SK-N-SH (cell line): Measurements from ENCODE around the gene NEK5. TPM values are rescaled to one million over a fixed set of nuclear protein-coding genes. Genes with fewer than 3 reads are reported as not detected.

Experiments used
- CTCF ChIA-PET: fragments of 300-600, 350-600 bp; formaldehyde crosslinking; extraction: SDS; loops from one replicate; lab custom pipeline; 2021; lab: Yijun Ruan, JAX
- POLR2A ChIA-PET: fragments of 350-600 bp; sonication (Branson Sonifier 250); formaldehyde crosslinking; extraction: SDS; loops from one replicate; lab custom pipeline; 2020; ENCODE audit warnings: antibody characterized with exemption, inconsistent platforms; lab: Yijun Ruan, JAX
- DNase-seq: peaks from one replicate; pipeline ENCODE4 v3.0.0; 2012
- H2AFZ ChIP-seq: fragments of 200-600 bp; sonication (generic); 2 replicates; pipeline ENCODE4 v1.8.1; 2016; ENCODE audit warnings: antibody characterized with exemption, mild to moderate bottlenecking, low read depth
- H3F3A ChIP-seq: fragments of 200-600 bp; sonication (generic); replicated peaks from 2 replicates; pipeline ENCODE3; 2016; ENCODE audit warnings: antibody characterized with exemption, mild to moderate bottlenecking; ENCODE audit not compliant: insufficient read depth
- H3K27ac ChIP-seq, 2 experiments: fragments of 200-500 bp in 1 of 2; fragments of 200-600 bp in 1 of 2; sonication (Bioruptor generic) in 1 of 2; sonication (generic), shearing (Covaris generic) in 1 of 2; 2 replicates each; pipeline versions ENCODE4 v1.5.1 to v1.6.1; 2014 to 2016; ENCODE audit warnings: low read depth in 2 of 2, inconsistent platforms in 1 of 2, low read length in 1 of 2, mild to moderate bottlenecking in 1 of 2, mixed read lengths in 1 of 2
- H3K27me3 ChIP-seq: fragments of 200-600 bp; sonication (generic), shearing (Covaris generic); 2 replicates; pipeline ENCODE4 v1.6.1; 2016; ENCODE audit warnings: mixed run types; ENCODE audit not compliant: insufficient read depth
- H3K36me3 ChIP-seq, 2 experiments: fragments of 200-500 bp in 1 of 2; fragments of 200-600 bp in 1 of 2; sonication (Bioruptor generic) in 1 of 2; sonication (generic) in 1 of 2; replicated peaks in 1 of 2; 2 replicates each; pipeline versions ENCODE3 to v1.5.1; 2014 to 2016; ENCODE audit warnings: low read length in 1 of 2, mild to moderate bottlenecking in 1 of 2; ENCODE audit not compliant: insufficient read depth in 2 of 2, control insufficient read depth in 1 of 2
- H3K4me1 ChIP-seq, 2 experiments: fragments of 200-500 bp in 1 of 2; fragments of 200-600 bp in 1 of 2; sonication (Bioruptor generic) in 1 of 2; sonication (generic), shearing (Covaris generic) in 1 of 2; 2 replicates each; pipeline versions ENCODE4 v1.5.1 to v1.6.1; 2014 to 2016; ENCODE audit warnings: low read depth in 1 of 2, low read length in 1 of 2, mixed run types in 1 of 2; ENCODE audit not compliant: insufficient read depth in 2 of 2, control insufficient read depth in 1 of 2
- H3K4me2 ChIP-seq: fragments of 200-600 bp; sonication (generic), shearing (Covaris generic); 2 replicates; pipeline ENCODE4 v1.6.1; 2017; ENCODE audit warnings: mixed run types
- H3K4me3 ChIP-seq, 2 experiments: fragments of 200-500 bp in 1 of 2; fragments of 200-600 bp in 1 of 2; sonication (Bioruptor generic) in 1 of 2; sonication (generic), shearing (Covaris generic) in 1 of 2; 2 replicates each; pipeline versions ENCODE4 v1.5.1 to v1.8.1; 2014 to 2016; ENCODE audit warnings: low read depth in 2 of 2, inconsistent platforms in 1 of 2, low read length in 1 of 2, mild to moderate bottlenecking in 1 of 2, mixed read lengths in 1 of 2, moderate library complexity in 1 of 2
- H3K79me2 ChIP-seq: fragments of 200-600 bp; sonication (generic); 2 replicates; pipeline ENCODE4 v1.8.1; 2017; ENCODE audit warnings: mild to moderate bottlenecking; ENCODE audit not compliant: insufficient read depth
- H3K9ac ChIP-seq: fragments of 200-600 bp; sonication (generic); 2 replicates; pipeline ENCODE4 v1.6.1; 2017; ENCODE audit warnings: mixed run types
- H3K9me2 ChIP-seq: fragments of 200-600 bp; sonication (generic); 2 replicates; pipeline ENCODE4 v1.6.1; 2017; ENCODE audit warnings: mixed run types
- H3K9me3 ChIP-seq: fragments of 200-600 bp; sonication (generic); 2 replicates; pipeline ENCODE4 v1.6.1; 2017; ENCODE audit warnings: mixed run types, mild to moderate bottlenecking, moderate library complexity
- H4K20me1 ChIP-seq: fragments of 200-600 bp; sonication (generic); 2 replicates; pipeline ENCODE4 v1.6.1; 2017; ENCODE audit warnings: mild to moderate bottlenecking, mixed run types; ENCODE audit not compliant: insufficient read depth
- CHD2 ChIP-seq: fragments of 150-350 bp; IDR thresholded peaks from 2 replicates; pipeline ENCODE4 v1.6.1; 2018; ENCODE audit warnings: low read length; ENCODE audit not compliant: partially characterized antibody
- ELF1 ChIP-seq: IDR thresholded peaks from 2 replicates; pipeline ENCODE4 v1.4.0; 2012
- EP300 ChIP-seq, 2 experiments: IDR thresholded peaks; 2 replicates each; pipeline versions ENCODE4 v1.4.0 to v1.6.1; 2012; ENCODE audit warnings: borderline replicate concordance in 1 of 2, low read depth in 1 of 2, low read length in 1 of 2
- EZH2phosphoT487 ChIP-seq: fragments of 200-600 bp; sonication (generic); IDR thresholded peaks from 2 replicates; pipeline ENCODE4 v1.6.1; 2017; ENCODE audit warnings: low read depth, mixed run types, mild to moderate bottlenecking, antibody characterized with exemption, moderate library complexity, borderline replicate concordance
- FOXJ3 ChIP-seq: sonication (generic); formaldehyde crosslinking; IDR thresholded peaks from 2 replicates; pipeline ENCODE4 v1.5.1; 2020; ENCODE audit warnings: mild to moderate bottlenecking, missing genetic modification reagents
- JUND ChIP-seq: IDR thresholded peaks from 2 replicates; pipeline ENCODE4 v1.4.0; 2012
- MEF2A ChIP-seq: IDR thresholded peaks from 2 replicates; pipeline ENCODE4 v1.4.0; 2012; ENCODE audit warnings: low read depth, borderline replicate concordance
- MXI1 ChIP-seq: IDR thresholded peaks from 2 replicates; pipeline ENCODE4 v1.6.1; 2012; ENCODE audit warnings: mild to moderate bottlenecking, low read depth, low read length, improper control_type of control experiment
- NRF1 ChIP-seq: IDR thresholded peaks from 2 replicates; pipeline ENCODE4 v1.6.1; 2012; ENCODE audit warnings: low read depth, mild to moderate bottlenecking, low read length
- RAD21 ChIP-seq: IDR thresholded peaks from 2 replicates; pipeline ENCODE4 v1.6.1; 2012; ENCODE audit warnings: mild to moderate bottlenecking, low read length
- RFX5 ChIP-seq: IDR thresholded peaks from 2 replicates; pipeline ENCODE4 v1.6.1; 2012; ENCODE audit warnings: mild to moderate bottlenecking, improper control_type of control experiment, low read length
- RXRA ChIP-seq: IDR thresholded peaks from 2 replicates; pipeline ENCODE4 v1.4.0; 2012; ENCODE audit warnings: low read depth, mild to moderate bottlenecking, borderline replicate concordance
- SIN3A ChIP-seq: IDR thresholded peaks from 2 replicates; pipeline ENCODE4 v1.6.1; 2012; ENCODE audit warnings: low read depth, mild to moderate bottlenecking, low read length, moderate library complexity, borderline replicate concordance
- SMC3 ChIP-seq: IDR thresholded peaks from 2 replicates; pipeline ENCODE4 v1.6.1; 2012; ENCODE audit warnings: low read depth, low read length, improper control_type of control experiment
- TCF12 ChIP-seq: IDR thresholded peaks from 2 replicates; pipeline ENCODE4 v1.4.0; 2012
- TEAD4 ChIP-seq: IDR thresholded peaks from 2 replicates; pipeline ENCODE4 v1.4.0; 2012; ENCODE audit warnings: mild to moderate bottlenecking, borderline replicate concordance; ENCODE audit not compliant: insufficient read depth
- YY1 ChIP-seq: IDR thresholded peaks from 2 replicates; pipeline ENCODE4 v1.4.0; 2012; ENCODE audit warnings: low read depth, mild to moderate bottlenecking
- WGBS: methylation state at CpG from one replicate; pipeline ENCODE4 v1.1.6; 2017; ENCODE audit warnings: low lambda C conversion rate; 5-methylcytosine and 5-hydroxymethylcytosine counted together
- polyA plus RNA-seq, 3 experiments: library from polyadenylated mRNA; depleted of rRNA; stranded (reverse); fragments of >200 nt; gene quantifications; 2 replicates each; pipeline ENCODE4 v1.2.3, GENCODE V29; 2012
- TF ChIP-seq, protein P1 (sequence below): IDR thresholded peaks from 2 replicates; pipeline ENCODE4 v1.4.0; 2012; ENCODE audit warnings: low read depth, borderline replicate concordance
- TF ChIP-seq, protein P2 (sequence below): IDR thresholded peaks from 2 replicates; pipeline ENCODE4 v1.4.0; 2012; ENCODE audit warnings: low read depth
- TF ChIP-seq, protein P3 (sequence below): fragments of 150-350 bp; IDR thresholded peaks from 2 replicates; pipeline ENCODE4 v1.6.1; 2017; ENCODE audit warnings: antibody characterized with exemption, low read length, low read depth, borderline replicate concordance

Gene NEK5
- polyA plus RNA-seq, 1 of the 3 experiments (the other 2 are of a cell fraction), result 0.07 TPM

DNA sequence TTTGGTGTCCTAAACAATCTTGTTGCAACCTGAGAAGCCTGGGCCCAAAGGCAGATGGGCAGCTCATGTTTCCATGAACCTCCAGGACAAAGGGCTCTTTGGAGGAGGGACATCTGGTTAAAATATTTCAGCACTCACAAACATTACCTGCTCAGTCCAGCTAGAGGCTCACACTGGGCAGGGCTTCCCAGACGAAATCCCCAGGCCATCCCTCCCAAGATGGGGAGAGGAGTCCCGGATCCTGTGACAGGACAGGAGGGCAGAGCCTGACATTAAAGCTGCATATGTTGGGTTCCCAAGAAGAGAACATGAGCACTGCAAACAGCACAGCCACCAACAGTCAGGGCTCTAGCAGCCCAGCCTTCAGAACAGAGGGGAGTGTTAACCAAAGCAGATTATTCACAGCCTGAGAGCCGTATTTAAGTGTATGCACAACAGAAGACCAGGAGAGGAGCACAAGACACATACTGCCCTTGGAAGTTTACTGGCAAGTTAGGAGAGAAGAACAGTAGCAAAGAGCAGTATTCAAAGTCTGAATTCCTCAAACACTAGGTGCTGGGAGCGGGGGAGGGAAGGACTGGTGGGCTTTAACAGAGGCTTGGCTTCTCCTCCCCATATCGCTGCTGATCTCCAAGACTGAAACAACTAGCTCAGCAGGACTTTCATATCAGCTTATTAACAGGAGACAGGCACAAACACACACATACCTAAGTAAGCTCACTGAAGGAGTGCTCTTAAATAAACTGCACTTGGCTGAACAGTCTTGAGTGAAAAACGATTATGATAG is 130.0 kb downstream of the NEK5 start:
- Histone ChIP-seq H3K9me2 (no peaks in the 10 kb centered on the region), H3K4me3 (no peak overlapping the region), H3F3A (no peaks in the 10 kb centered on the region), H3K4me2 (no peak overlapping the region), H3K27me3 (no peaks in the 10 kb centered on the region), H3K4me1 (no peaks in the 10 kb centered on the region; a peak in 1 of 4 replicates), H3K9ac (no peak overlapping the region), H4K20me1 (no peaks in the 10 kb centered on the region), H2AFZ (no peak overlapping the region), H3K9me3 (no peaks in the 10 kb centered on the region), H3K79me2 (no peaks in the 10 kb centered on the region), H3K27ac (no peak overlapping the region), H3K36me3 (no peaks in the 10 kb centered on the region)
- CTCF ChIA-PET, result interaction anchor here (1.2 to 3.8 kb wide), 4 partner anchors 16 to 155 kb away, joined by 3 to 35 read pairs (median 4); partner anchors contain the start of gene NEK5
- DNase-seq, result no peak
- POLR2A ChIA-PET, result no interaction called here
- WGBS, result 45% methylated on average over 6 of the region's 6 CpGs
- TF ChIP-seq ELF1 (no peak), SIN3A (no peak), RAD21 (no peak), EZH2phosphoT487 (no peak), SMC3 (no peak), YY1 (no peak), RXRA (no peak), MEF2A (no peak), CHD2 (no peak), NRF1 (no peak), FOXJ3 (CRISPR knock-in tag) (no peak)
- TF ChIP-seq, protein P1, sequence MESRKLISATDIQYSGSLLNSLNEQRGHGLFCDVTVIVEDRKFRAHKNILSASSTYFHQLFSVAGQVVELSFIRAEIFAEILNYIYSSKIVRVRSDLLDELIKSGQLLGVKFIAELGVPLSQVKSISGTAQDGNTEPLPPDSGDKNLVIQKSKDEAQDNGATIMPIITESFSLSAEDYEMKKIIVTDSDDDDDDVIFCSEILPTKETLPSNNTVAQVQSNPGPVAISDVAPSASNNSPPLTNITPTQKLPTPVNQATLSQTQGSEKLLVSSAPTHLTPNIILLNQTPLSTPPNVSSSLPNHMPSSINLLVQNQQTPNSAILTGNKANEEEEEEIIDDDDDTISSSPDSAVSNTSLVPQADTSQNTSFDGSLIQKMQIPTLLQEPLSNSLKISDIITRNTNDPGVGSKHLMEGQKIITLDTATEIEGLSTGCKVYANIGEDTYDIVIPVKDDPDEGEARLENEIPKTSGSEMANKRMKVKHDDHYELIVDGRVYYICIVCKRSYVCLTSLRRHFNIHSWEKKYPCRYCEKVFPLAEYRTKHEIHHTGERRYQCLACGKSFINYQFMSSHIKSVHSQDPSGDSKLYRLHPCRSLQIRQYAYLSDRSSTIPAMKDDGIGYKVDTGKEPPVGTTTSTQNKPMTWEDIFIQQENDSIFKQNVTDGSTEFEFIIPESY, result no peak

DNA sequence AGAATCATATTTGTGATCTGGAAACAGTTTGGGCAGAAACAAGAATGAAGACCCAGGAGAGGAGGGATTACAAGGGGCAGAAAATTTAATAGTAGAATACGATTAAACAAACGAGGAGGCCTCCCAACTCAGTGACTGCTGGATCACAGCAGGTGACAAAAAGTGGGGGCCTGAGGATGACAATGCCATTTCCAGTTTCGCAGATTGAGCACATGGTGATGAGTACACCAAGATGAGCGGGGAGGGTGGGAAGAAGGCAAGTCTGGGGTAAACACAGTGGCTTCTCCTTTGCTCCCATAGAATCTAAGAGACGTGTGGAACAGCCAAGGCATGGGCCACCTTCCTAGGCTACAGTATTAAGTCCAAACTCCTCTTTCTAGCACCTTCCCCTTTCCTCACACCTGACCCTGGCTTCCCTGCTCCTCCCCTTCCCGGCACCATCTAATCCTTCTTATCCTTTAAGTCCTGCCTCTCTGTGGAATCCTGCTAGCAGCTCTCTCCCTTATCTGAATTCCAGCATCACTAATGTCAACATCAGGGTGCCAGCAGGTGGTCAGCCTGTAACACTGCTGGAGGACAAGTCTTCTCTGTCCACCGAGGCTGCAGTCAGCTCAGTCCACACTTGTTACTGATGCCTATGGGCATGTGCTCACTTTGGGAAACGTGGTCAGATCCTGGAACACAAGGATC is 131.1 kb downstream of the NEK5 start:
- ChIA-PET POLR2A (no interaction called here), CTCF (interaction anchor here (3.8 kb wide), 1 partner anchor 130 kb away, joined by 35 read pairs; the partner anchor contains the start of gene NEK5)
- no peaks in the 10 kb centered on the region for H3K9me2 ChIP-seq
- no peak overlapping the region for H3K4me2 ChIP-seq
- no peak overlapping the region for H3K4me3 ChIP-seq
- no peak for DNase-seq
- TF ChIP-seq, protein P2, sequence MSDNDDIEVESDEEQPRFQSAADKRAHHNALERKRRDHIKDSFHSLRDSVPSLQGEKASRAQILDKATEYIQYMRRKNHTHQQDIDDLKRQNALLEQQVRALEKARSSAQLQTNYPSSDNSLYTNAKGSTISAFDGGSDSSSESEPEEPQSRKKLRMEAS, result no peak
- TF ChIP-seq RXRA, result no peak
- TF ChIP-seq RFX5, result no peak
- no peak for TF ChIP-seq YY1
- no peak for TF ChIP-seq ELF1
- no peak for TF ChIP-seq TEAD4
- no peak for TF ChIP-seq MXI1
- TF ChIP-seq TCF12, result no peak
- TF ChIP-seq EP300 (IDR thresholded peaks at IDR 0.05; ENCODE audit: borderline replicate concordance in 1 of 2, low read depth in 1 of 2, low read length in 1 of 2), result no peak
- TF ChIP-seq, protein P3, sequence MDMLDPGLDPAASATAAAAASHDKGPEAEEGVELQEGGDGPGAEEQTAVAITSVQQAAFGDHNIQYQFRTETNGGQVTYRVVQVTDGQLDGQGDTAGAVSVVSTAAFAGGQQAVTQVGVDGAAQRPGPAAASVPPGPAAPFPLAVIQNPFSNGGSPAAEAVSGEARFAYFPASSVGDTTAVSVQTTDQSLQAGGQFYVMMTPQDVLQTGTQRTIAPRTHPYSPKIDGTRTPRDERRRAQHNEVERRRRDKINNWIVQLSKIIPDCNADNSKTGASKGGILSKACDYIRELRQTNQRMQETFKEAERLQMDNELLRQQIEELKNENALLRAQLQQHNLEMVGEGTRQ, result no peak
- no peak for TF ChIP-seq JUND
- TF ChIP-seq FOXJ3 (CRISPR knock-in tag), result no peak
- no peak overlapping the region for H3K9ac ChIP-seq
- H3F3A ChIP-seq, result no peaks in the 10 kb centered on the region
- no peak overlapping the region for H2AFZ ChIP-seq
- H4K20me1 ChIP-seq, result no peaks in the 10 kb centered on the region
- no peaks in the 10 kb centered on the region for H3K36me3 ChIP-seq
- H3K9me3 ChIP-seq, result no peaks in the 10 kb centered on the region
- H3K27me3 ChIP-seq, result no peaks in the 10 kb centered on the region
- H3K79me2 ChIP-seq, result no peaks in the 10 kb centered on the region
- H3K27ac ChIP-seq, result no peak overlapping the region
- no peaks in the 10 kb centered on the region; a peak in 1 of 4 replicates for H3K4me1 ChIP-seq
- 49% methylated on average over 8 of the region's 8 CpGs for WGBS
